ENCODE results near the gene OR51B4.
"Not testable (repeated sequence)": the region's sequence is repeated elsewhere in the genome, so short reads cannot be mapped to it uniquely, and the experiment has no call there.

OR51B4 gene

DNA sequence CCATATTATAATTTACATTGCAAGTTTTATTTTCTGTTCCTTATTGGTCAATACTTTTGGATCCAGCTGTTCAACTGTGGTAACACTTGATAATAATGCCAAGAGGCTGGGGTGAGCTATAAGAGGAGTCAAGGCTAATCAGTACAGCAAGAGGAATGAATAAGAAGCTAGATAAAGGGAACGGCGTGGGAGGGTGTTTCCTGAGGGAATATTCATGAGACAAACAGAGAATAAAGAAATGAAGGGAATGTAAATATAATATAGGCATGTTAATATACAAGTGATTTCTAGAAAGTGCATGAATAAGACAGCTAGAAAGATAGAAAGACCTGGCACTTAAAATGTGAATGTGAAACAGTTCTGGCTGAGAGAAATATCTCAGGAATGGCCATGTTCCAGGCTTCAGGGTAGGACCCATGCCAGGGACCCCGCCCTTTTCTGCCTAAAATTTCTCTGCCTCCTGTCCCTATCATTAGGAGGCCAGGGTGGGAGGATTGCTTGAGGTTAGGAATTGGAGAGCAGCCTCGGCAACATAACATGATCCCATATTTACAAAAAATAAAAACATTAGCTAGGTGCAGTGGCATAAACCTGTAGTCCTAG lies 3.9 kb downstream of the OR51B4 start:
- FAIRE-seq (no peak), DNase-seq (ENCODE audit: extremely low spot score, insufficient read length, low read depth) (no peak)

DNA sequence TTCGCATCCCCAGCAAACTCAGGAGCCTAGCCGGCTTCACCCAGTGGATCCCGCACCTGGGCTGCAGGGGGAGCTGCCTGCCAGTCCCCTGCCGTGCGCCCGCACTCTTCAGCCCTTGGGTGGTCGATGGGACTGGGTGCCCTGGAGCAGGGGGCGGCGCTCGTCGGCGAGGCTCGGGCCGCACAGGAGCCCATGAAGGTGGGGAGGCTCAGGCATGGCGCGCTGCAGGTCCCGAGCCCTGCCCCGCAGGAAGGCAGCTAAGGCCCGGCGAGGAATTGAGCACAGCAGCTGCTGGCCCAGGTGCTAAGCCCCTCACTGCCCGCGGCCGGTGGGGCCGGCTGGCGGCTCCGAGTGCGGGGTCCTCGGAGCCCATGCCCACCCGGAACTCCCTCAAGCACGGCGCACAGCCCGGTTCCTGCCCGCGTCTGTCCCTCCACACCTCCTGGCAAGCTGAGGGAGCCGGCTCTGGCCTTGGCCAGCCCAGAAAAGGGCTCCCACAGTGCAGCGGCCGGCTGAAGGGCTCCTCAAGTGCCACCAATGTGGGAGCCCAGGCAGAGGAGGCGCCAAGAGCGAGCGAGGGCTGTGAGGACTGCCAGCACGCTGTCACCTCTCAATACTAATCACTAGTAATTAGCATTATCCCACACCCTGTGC lies 7.3 kb downstream of the OR51B4 start:
- not testable (repeated sequence) for FAIRE-seq; DNase-seq (ENCODE audit: extremely low spot score, insufficient read length, low read depth)

DNA sequence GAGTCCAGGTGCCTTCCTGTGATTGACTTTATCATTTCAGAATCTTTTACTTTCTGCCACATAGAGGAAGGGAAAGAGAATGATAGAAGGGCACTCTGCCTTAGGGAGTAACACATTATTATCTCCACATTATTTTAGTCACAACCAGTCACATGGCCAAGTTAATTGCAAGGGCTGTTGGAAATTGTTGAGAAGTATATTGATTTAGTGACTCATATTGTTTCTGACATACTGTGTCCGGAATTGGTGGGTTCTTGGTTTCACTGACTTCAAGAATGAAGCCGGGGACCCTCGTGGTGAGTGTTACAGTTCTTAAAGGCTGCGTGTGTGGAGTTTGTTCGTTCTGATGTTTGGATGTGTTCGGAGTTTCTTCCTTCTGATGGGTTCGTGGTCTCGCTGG lies 8.7 kb downstream of the OR51B4 start:
- no peak for DNase-seq (ENCODE audit: extremely low spot score, insufficient read length, low read depth)
- FAIRE-seq, result no peak

DNA sequence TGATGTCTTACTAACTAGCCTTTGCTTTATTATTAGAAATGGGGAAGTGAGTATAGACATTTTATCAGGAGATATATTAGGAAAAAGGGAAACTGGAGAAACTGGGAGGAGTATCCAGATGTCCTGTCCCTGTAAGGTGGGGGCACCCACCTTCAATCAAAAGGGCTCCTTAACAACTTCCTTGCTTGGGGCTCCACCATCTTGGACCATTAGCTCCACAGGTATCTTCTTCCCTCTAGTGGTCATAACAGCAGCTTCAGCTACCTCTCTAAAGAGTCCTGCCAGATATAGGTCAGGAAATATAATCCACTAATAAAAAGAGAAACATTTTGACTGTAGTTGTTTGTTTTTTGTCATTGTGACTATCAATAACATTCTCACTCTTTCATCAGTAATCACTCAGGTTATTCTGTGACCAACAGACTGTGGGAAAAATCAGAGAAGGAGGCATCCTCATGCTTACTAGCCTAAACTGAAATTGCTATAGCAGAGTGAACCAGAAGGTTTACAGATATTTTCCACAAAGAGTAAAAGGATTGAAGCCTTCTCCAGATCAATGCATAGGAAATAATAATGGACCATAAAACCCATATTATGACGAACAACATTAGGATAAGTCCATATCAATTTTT lies 10.4 kb downstream of the OR51B4 start:
- FAIRE-seq, result peak; percentile 70

DNA sequence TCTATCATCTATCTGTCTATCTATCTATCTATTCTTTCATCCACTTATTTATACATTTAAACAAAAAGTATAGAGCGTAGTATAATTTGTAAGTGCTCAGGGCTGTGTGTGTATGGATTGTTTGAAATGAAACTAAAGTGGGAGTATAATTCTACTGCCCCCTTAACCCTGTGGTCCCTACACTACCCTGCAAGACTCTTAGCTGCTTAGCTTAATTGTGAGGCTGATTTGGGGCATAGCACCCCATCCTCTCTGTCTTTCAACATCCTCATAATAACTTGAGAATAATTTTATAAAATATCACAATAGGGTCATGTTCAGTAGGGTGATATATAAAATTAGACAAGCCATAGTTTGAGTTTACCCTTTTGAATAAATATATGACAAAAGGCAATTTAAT lies 11.6 kb downstream of the OR51B4 start:
- DNase-seq (ENCODE audit: extremely low spot score, insufficient read length, low read depth), result no peak
- FAIRE-seq, result no peak

More for the DNA sequence above, 10.4 kb downstream of the OR51B4 start:
- peak; percentile 4 for DNase-seq (ENCODE audit: extremely low spot score, insufficient read length, low read depth)

DNA sequence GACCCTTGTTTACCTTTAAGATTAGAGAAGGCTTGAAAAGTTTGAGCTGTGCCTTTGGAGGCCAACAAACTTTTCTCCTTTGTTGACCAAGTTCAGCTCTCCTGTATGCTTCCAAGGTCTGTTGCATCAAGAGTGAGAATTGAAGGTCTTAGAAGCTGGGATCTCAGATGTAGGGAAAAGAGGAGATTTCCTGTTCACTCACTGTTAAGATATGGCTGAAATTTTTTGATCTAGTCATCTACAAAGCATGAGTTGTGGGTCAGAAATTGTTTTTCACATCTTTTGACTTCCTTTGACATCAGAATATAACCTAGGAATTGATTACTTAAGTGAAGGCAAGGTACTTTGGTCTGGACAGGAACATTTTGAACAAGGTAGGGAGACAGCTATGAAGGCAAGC lies 12.1 kb downstream of the OR51B4 start:
- no peak for FAIRE-seq
- no peak for DNase-seq (ENCODE audit: extremely low spot score, insufficient read length, low read depth)

DNA sequence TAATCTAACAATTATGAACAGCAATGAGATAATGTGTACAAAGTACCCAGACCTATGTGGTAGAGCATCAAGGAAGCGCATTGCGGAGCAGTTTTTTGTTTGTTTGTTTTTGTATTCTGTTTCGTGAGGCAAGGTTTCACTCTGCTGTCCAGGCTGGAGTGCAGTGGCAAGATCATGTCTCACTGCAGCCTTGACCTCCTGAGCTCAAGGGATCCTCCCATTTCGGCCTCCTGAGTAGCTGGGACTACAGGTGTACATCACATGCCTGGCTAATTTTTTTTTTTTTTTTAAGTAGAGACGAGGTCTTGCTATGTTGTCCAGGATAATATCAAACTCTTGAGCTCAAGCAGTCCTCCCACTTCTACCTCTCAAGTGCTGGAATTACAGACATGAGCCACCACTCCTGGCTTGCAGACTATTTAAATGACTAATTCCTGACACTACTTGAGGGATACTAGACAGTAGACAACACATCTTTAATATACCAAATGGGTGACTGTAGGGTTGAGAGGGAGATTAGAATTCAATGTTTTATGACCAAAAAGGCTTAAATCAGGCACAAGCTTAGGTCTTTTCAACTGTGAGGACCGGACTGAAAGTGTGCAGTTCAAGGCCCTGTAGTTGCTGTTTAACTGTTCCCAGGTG lies 12.7 kb downstream of the OR51B4 start:
- no peak for FAIRE-seq
- no peak for DNase-seq (ENCODE audit: extremely low spot score, insufficient read length, low read depth)

DNA sequence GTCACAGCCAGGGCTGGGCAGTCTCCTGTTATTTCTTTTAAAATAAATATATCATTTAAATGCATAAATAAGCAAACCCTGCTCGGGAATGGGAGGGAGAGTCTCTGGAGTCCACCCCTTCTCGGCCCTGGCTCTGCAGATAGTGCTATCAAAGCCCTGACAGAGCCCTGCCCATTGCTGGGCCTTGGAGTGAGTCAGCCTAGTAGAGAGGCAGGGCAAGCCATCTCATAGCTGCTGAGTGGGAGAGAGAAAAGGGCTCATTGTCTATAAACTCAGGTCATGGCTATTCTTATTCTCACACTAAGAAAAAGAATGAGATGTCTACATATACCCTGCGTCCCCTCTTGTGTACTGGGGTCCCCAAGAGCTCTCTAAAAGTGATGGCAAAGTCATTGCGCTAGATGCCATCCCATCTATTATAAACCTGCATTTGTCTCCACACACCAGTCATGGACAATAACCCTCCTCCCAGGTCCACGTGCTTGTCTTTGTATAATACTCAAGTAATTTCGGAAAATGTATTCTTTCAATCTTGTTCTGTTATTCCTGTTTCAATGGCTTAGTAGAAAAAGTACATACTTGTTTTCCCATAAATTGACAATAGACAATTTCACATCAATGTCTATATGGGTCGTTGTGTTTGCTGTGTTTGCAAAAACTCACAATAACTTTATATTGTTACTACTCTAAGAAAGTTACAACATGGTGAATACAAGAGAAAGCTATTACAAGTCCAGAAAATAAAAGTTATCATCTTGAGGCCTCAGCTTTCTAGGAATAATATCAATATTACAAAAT lies 13.4 kb downstream of the OR51B4 start:
- FAIRE-seq (no peak), DNase-seq (ENCODE audit: extremely low spot score, insufficient read length, low read depth) (no peak)

DNA sequence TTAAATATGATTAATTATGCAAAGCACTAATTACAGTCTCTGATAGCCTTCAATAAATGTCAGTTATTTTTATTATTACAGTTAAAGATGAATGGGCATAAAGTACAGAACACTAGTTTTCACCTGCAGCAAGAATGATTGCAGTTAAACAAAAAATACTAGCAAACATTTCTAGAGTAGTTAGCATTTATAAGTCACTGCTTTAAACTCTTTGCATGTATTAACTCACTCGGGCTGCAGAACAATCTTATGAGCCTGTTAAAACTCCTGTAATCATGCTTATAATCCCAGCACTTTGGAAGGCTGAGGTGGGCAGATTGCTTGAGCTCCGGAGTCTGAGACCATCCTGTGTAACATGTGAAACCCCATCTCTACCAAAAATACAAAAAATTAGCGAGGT lies 14.8 kb downstream of the OR51B4 start:
- no peak for FAIRE-seq
- no peak for DNase-seq (ENCODE audit: extremely low spot score, insufficient read length, low read depth)

DNA sequence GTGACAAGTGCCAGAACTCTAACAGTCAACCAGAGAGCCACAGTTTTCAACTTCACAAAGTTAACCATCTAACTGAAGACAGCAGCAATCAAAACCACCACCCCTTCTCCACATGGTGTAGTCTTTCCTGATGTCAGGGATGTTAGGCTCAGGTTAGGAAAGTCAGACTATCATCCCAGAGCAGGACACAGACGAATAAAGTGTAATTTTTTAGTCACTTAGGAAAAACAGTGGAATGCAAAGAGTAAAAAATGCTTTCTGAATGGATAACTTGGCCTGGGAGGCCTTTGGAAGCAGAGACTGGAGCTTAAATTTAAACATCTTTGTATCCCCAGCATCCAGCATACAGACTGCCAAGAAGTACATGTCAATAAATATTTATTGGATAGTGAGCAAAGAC lies 15.4 kb downstream of the OR51B4 start:
- FAIRE-seq, result no peak
- no peak for DNase-seq (ENCODE audit: extremely low spot score, insufficient read length, low read depth)

DNA sequence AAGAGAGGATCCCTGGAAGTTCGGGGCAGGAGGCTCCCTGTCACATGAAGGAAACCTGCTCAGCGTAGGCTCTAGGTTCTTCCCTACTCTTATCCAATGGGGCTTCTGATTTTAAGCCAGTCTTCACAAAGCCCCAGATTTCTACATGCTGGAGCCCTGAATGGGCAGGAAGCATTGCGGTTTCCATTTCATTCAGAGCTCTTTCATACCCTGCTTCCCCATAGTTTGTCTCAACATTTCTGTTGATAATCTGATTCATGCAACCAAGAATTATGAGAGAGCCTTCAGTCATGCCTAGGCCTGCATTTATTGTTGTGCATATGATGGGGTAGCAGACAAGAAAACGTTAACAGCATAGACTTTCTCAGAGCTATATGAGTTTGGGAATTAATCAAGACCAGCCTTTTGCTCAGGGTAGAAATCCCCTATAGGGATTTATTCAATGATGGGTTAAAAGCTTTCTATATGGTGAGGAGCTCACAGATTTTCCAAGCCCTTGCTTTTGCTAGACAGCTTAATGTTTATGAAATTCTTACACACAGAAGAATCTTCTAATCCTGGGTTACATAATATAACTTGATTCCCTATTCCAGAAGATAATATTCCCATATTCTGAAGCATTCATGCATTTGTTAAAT lies 15.9 kb downstream of the OR51B4 start:
- no peak for DNase-seq (ENCODE audit: extremely low spot score, insufficient read length, low read depth)
- FAIRE-seq, result no peak

DNA sequence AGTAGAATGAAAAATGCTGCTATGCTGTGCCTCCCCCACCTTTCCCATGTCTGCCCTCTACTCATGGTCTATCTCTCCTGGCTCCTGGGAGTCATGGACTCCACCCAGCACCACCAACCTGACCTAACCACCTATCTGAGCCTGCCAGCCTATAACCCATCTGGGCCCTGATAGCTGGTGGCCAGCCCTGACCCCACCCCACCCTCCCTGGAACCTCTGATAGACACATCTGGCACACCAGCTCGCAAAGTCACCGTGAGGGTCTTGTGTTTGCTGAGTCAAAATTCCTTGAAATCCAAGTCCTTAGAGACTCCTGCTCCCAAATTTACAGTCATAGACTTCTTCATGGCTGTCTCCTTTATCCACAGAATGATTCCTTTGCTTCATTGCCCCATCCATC lies 17.1 kb downstream of the OR51B4 start:
- DNase-seq (ENCODE audit: extremely low spot score, insufficient read length, low read depth) (no peak), FAIRE-seq (no peak)

DNA sequence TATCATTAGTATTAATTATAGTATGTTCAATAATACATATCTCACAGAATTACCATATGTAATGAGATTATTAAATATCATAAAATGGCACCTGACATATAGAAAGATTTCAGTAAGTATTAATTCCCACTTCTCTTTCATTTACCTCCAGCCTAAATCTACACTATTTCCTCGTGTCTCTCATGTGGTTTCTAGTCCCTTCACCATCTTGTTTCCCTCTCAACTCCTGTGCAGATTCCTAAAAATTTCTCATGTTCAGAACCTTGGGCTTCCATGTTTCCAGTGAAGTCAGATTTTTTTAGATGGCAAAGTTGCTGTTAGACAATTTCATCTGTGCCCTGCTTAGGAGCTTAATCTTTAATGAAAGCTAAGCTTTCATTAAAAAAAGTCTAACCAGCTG lies 17.9 kb downstream of the OR51B4 start:
- DNase-seq (ENCODE audit: extremely low spot score, insufficient read length, low read depth) (no peak), FAIRE-seq (no peak)

DNA sequence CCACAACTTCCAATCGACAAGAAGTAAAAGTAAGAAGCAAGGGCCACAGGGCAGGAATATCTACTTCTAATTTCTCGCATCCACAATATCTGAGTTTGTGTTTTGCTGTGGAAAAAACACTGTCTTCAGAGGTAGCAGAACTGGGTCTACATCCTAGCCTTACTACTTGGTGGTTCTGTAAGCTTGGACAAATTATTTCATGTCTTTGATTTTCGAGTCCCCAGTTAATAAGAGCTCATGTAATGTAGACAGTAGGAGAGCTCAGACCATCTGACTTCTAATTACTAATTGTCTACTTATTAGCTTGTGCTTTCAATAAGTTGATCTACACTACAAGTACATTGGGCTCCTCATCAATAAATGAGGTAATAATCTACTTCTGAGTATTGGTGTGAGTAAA lies 18.7 kb downstream of the OR51B4 start:
- DNase-seq (ENCODE audit: extremely low spot score, insufficient read length, low read depth), result no peak
- FAIRE-seq, result no peak

DNA sequence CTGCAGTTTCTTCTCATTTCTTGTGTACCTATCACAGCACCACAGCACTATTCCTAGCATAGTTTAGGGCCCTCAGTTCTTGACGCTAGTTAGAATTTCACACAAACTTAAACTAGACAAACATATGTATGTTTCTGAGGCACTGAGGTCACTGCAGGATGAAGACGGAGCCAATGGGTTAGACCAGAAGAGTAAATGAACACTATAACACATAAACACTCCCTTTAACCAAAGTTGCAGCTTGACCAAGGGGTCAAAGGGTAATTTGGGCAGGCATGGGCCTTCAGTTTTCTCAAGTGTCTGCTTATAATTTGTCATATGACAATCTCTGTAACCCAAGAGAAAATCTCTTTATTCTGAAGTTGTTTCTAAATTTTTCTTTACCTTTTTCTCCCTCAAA lies 19.1 kb downstream of the OR51B4 start:
- no peak for FAIRE-seq
- DNase-seq (ENCODE audit: extremely low spot score, insufficient read length, low read depth), result no peak

DNA sequence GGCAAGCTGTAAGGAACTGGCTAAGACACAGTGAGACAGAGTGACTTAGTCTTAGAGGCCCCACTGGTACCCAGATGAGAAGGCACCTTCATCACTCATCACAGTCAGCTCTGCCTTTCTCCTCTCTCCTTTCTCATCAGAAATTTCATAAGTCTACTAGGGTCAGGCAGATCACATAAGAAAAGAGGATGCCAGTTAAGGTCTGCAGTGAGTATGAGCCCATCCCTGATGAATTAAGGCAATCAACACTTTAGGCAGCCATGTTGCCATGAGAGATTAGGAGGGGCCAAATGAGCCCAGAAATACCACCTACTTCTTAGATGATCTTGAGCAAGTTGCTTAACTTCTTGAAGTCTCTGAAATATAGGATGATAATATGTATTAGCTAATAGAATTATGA lies 20.1 kb downstream of the OR51B4 start:
- DNase-seq (ENCODE audit: extremely low spot score, insufficient read length, low read depth) (no peak), FAIRE-seq (no peak)

DNA sequence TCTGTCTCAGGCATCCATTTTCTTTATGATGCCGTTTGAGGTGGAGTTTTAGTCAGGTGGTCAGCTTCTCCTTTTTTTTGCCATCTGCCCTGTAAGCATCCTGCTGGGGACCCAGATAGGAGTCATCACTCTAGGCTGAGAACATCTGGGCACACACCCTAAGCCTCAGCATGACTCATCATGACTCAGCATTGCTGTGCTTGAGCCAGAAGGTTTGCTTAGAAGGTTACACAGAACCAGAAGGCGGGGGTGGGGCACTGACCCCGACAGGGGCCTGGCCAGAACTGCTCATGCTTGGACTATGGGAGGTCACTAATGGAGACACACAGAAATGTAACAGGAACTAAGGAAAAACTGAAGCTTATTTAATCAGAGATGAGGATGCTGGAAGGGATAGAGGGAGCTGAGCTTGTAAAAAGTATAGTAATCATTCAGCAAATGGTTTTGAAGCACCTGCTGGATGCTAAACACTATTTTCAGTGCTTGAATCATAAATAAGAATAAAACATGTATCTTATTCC lies 21.1 kb downstream of the OR51B4 start:
- FAIRE-seq (peak; percentile 86), DNase-seq (ENCODE audit: extremely low spot score, insufficient read length, low read depth) (peak; percentile 39)

DNA sequence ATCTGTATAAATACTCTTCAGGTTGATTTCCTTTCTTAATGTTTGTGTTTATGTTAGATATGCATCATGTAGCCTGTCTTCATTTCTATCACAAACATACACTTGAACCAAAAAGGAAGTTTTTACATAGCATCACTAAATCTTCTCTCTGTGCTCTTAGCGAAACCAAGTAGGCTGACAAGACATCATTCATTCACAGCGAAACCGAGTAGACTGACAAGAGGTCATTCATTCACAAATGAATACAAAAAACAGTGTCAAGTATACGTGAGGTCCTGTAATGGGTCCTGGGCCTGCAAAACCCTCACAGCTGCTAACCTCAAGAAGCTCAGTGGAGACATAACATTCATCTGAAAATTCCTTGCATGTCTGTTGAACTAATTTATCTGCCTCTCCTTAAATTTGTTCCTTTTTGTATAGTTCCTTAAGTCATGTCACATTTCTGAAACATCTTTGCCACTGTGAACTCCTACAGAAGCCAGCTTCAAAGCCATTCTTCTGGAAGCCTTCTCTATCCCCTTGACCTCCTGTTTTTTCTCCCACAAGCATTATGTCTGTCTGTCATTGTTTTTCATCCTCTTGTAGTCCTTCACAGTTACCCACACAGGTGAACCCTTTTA lies 22.2 kb downstream of the OR51B4 start:
- FAIRE-seq (no peak), DNase-seq (ENCODE audit: extremely low spot score, insufficient read length, low read depth) (no peak)

DNA sequence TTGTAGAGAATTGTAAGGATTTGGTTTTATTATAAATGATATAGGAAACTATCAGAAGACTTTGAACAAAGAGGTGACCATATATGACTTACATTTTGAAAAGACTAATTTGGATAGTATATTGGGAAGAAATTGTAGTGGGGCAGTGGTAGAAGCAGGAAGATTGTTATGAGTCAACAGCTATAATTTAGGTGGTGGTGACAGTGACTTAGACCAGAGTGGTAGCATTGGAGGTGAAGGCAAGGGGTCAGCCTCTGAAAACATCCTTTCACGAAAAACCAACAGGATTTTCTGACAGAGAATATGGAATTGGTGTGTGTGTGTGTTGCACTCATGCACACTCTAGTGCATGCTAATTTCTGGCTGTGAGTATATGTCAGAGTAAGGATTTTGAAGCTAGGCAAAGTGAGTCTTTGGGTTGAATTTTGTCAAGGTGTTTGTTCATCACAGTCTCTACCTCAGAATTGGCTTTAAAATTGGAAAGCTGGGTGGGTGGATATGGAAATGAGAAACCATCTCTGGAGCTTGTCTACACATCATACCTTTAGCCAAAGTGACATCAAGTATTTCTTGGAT lies 23.9 kb downstream of the OR51B4 start:
- FAIRE-seq, result no peak
- DNase-seq (ENCODE audit: extremely low spot score, insufficient read length, low read depth), result no peak
